ENCODE results near the gene LRRFIP1. TPM values are rescaled to one million over a fixed set of nuclear protein-coding genes. Genes with fewer than 3 reads are reported as not detected.

Gene LRRFIP1
- polyA plus RNA-seq, 2 of the 4 experiments (the other 2 are of a cell fraction) = 75.6 to 93.0 TPM

DNA sequence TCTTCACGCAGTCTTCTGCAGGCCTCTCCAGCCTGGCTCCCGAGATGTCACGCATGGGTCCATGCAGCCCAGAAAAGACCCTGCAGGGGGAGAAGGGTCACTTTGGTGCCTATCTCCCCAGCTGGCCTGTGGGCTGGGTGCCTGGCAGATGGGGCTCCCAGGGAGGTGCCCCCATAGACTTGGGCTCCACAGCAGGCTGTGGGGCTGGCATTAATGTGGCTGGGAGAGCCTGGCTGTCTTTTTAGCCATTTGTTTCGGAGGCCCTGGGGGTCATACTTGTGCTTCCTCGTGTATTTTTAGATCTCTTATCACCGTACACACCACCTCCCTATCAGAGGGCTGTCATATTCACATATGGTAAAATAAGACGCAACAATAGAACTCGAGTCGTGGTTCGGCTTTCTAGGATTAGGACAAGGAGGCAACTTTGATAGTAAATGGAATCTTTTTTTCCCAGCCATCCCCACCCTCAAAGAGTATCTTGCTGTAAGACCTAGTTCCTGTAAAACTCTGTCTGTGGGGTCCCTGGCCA is 74.5 kb downstream of the LRRFIP1 start:
- H3K4me2 ChIP-seq = peak overlapping the region; percentile 70
- TF ChIP-seq HOXA7 (CRISPR knock-in tag; IDR thresholded peaks at IDR 0.05) (no peak), TP53 (CRISPR knock-in tag; IDR thresholded peaks at IDR 0.05) (no peak), RFX5 (IDR thresholded peaks at IDR 0.05) (no peak), HOXB5 (CRISPR knock-in tag; IDR thresholded peaks at IDR 0.05) (no peak), PHF8 (IDR thresholded peaks at IDR 0.05; ENCODE audit: borderline replicate concordance, low read depth) (no peak), ZNF302 (CRISPR knock-in tag; IDR thresholded peaks at IDR 0.05) (no peak), ZC3H11A (IDR thresholded peaks at IDR 0.05) (no peak), MAFK (IDR thresholded peaks at IDR 0.05; ENCODE audit: partially characterized antibody) (no peak), ZSCAN20 (CRISPR knock-in tag; IDR thresholded peaks at IDR 0.05) (no peak), HEYL (CRISPR knock-in tag; IDR thresholded peaks at IDR 0.05) (no peak), NPAS2 (CRISPR knock-in tag; IDR thresholded peaks at IDR 0.05; ENCODE audit: borderline replicate concordance) (no peak), CHD4 (IDR thresholded peaks at IDR 0.05; ENCODE audit: borderline replicate concordance) (no peak), HOXB13 (CRISPR knock-in tag; IDR thresholded peaks at IDR 0.05; ENCODE audit: low read depth) (no peak), MAZ (IDR thresholded peaks at IDR 0.05; ENCODE audit: borderline replicate concordance, low read depth, low read length) (no peak), RAD21 (conservative IDR thresholded peaks at IDR 0.05 in 1 of 2, IDR thresholded peaks at IDR 0.05 in 1 of 2) (no peak), FOXS1 (CRISPR knock-in tag; IDR thresholded peaks at IDR 0.05) (no peak)
- TF ChIP-seq, protein P1, sequence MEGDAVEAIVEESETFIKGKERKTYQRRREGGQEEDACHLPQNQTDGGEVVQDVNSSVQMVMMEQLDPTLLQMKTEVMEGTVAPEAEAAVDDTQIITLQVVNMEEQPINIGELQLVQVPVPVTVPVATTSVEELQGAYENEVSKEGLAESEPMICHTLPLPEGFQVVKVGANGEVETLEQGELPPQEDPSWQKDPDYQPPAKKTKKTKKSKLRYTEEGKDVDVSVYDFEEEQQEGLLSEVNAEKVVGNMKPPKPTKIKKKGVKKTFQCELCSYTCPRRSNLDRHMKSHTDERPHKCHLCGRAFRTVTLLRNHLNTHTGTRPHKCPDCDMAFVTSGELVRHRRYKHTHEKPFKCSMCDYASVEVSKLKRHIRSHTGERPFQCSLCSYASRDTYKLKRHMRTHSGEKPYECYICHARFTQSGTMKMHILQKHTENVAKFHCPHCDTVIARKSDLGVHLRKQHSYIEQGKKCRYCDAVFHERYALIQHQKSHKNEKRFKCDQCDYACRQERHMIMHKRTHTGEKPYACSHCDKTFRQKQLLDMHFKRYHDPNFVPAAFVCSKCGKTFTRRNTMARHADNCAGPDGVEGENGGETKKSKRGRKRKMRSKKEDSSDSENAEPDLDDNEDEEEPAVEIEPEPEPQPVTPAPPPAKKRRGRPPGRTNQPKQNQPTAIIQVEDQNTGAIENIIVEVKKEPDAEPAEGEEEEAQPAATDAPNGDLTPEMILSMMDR (IDR thresholded peaks at IDR 0.05) = no peak
- TF ChIP-seq, protein P2, sequence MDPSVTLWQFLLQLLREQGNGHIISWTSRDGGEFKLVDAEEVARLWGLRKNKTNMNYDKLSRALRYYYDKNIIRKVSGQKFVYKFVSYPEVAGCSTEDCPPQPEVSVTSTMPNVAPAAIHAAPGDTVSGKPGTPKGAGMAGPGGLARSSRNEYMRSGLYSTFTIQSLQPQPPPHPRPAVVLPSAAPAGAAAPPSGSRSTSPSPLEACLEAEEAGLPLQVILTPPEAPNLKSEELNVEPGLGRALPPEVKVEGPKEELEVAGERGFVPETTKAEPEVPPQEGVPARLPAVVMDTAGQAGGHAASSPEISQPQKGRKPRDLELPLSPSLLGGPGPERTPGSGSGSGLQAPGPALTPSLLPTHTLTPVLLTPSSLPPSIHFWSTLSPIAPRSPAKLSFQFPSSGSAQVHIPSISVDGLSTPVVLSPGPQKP (IDR thresholded peaks at IDR 0.05; ENCODE audit: low read depth, low read length) = no peak
- no peak for DNase-seq (ENCODE audit: low read depth in 1 of 2, low spot score in 1 of 2)
- ATAC-seq = peak in 1 of 2 experiments; percentile 11; a peak in 2 of 6 replicates
- peaks cover 54% of the 10 kb centered on the region for H3K4me1 ChIP-seq
- peak overlapping the region in 1 of 2 experiments; percentile 70; a peak in 3 of 6 replicates for H3K27ac ChIP-seq
- no peak for FAIRE-seq
- ChIA-PET POLR2A (no interaction called here), CTCF (interaction anchor here (0.7 to 3.5 kb wide), 4 partner anchors 9 to 43 kb away, joined by 3 to 20 read pairs (median 6); no protein-coding TSS in a partner anchor)
- no peak overlapping the region for H3K4me3 ChIP-seq
- 79% methylated on average over 10 of the region's 10 CpGs for WGBS (ENCODE audit: missing lambda C conversion rate)
- no peaks in the 10 kb centered on the region for H3K9me3 ChIP-seq

DNA sequence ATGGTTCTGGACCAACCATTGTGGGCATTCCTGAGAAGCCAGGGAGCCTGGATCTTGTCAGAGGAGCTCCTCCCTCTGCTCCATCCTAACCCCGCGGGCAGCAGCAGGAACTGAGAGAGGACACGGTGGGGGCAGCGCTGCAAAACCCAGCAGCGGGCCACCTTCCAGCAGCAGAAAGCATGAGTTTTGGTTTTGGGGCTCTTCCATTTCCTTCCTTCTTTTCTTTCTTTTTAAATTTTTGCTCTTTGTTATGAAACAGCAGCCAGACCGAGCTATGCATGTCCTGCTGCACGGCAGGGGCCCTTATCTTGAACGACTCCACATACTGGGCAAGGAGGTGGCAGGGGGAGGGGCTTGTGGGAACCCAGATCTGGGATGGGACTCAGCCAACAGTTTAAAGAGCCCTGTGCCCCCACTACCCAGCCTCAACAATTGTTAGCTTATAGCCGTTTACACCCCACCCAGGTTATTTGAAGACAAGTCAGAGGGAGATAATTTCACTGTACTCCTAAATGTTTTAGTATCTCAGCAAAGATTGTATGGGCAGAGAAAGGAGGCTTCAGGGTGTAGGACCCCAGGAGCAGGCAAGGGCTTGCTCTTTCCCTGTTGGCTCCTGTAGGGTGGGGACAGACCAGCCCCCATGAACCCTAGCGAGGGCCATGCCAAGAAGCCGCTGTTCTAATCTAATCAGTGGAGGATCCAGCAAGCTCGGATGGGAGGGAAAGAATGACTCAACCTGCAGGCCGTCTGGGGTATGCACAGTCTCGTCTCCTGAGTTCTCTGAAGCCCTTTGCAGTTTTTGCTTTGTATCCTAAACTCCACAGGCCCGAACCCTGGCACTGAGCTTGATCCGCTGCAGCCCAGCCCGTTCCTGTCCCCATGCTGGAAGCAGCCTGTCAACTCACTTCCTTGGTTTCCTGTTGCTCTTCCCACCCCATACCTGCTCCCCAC is 75.3 kb downstream of the LRRFIP1 start:
- Histone ChIP-seq H3K27ac (peak overlapping the region in 1 of 2 experiments; percentile 70; a peak in 3 of 6 replicates), H3K9me3 (no peaks in the 10 kb centered on the region), H3K4me3 (no peak overlapping the region), H3K4me2 (peak overlapping the region; percentile 70), H3K4me1 (peaks cover 46% of the 10 kb centered on the region)
- WGBS (ENCODE audit: missing lambda C conversion rate) = 44% methylated on average over 17 of the region's 17 CpGs
- ChIA-PET CTCF (interaction anchor here (0.7 to 3.5 kb wide), 5 partner anchors 10 to 42 kb away, joined by 3 to 20 read pairs (median 3); no protein-coding TSS in a partner anchor), POLR2A (no interaction called here)
- FAIRE-seq (no peak), DNase-seq (ENCODE audit: low read depth in 1 of 2, low spot score in 1 of 2) (no peak), ATAC-seq (peak; percentile 58 to 74)
- TF ChIP-seq, protein P3, sequence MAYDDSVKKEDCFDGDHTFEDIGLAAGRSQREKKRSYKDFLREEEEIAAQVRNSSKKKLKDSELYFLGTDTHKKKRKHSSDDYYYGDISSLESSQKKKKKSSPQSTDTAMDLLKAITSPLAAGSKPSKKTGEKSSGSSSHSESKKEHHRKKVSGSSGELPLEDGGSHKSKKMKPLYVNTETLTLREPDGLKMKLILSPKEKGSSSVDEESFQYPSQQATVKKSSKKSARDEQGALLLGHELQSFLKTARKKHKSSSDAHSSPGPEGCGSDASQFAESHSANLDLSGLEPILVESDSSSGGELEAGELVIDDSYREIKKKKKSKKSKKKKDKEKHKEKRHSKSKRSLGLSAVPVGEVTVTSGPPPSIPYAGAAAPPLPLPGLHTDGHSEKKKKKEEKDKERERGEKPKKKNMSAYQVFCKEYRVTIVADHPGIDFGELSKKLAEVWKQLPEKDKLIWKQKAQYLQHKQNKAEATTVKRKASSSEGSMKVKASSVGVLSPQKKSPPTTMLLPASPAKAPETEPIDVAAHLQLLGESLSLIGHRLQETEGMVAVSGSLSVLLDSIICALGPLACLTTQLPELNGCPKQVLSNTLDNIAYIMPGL (CRISPR knock-in tag; IDR thresholded peaks at IDR 0.05; ENCODE audit: borderline replicate concordance) = no peak
- no peak for TF ChIP-seq PHF8 (IDR thresholded peaks at IDR 0.05; ENCODE audit: borderline replicate concordance, low read depth)
- TF ChIP-seq HOXB13 (CRISPR knock-in tag; IDR thresholded peaks at IDR 0.05; ENCODE audit: low read depth) = no peak
- no peak for TF ChIP-seq CBX2 (IDR thresholded peaks at IDR 0.05; ENCODE audit: borderline replicate concordance, low read depth)
- TF ChIP-seq HEYL (CRISPR knock-in tag; IDR thresholded peaks at IDR 0.05) = no peak
- no peak for TF ChIP-seq SMC3 (IDR thresholded peaks at IDR 0.05)
- TF ChIP-seq RCOR1 (IDR thresholded peaks at IDR 0.05; ENCODE audit: low read depth, low read length) = no peak
- TF ChIP-seq, protein P4, sequence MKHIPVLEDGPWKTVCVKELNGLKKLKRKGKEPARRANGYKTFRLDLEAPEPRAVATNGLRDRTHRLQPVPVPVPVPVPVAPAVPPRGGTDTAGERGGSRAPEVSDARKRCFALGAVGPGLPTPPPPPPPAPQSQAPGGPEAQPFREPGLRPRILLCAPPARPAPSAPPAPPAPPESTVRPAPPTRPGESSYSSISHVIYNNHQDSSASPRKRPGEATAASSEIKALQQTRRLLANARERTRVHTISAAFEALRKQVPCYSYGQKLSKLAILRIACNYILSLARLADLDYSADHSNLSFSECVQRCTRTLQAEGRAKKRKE (CRISPR knock-in tag; IDR thresholded peaks at IDR 0.05; ENCODE audit: low read depth) = no peak
- TF ChIP-seq HOXA7 (CRISPR knock-in tag; IDR thresholded peaks at IDR 0.05) = no peak
- no peak for TF ChIP-seq FOXS1 (CRISPR knock-in tag; IDR thresholded peaks at IDR 0.05)
- TF ChIP-seq TP53 (CRISPR knock-in tag; IDR thresholded peaks at IDR 0.05) = no peak
- no peak for TF ChIP-seq CBX8 (IDR thresholded peaks at IDR 0.05)
- no peak for TF ChIP-seq TFCP2L1 (CRISPR knock-in tag; IDR thresholded peaks at IDR 0.05)
- TF ChIP-seq, protein P5, sequence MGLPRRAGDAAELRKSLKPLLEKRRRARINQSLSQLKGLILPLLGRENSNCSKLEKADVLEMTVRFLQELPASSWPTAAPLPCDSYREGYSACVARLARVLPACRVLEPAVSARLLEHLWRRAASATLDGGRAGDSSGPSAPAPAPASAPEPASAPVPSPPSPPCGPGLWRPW (IDR thresholded peaks at IDR 0.05) = no peak
- TF ChIP-seq ZSCAN20 (CRISPR knock-in tag; IDR thresholded peaks at IDR 0.05) = no peak
- TF ChIP-seq ZNF302 (CRISPR knock-in tag; IDR thresholded peaks at IDR 0.05) = no peak
- no peak for TF ChIP-seq FOSB (CRISPR knock-in tag; IDR thresholded peaks at IDR 0.05)
- TF ChIP-seq, protein P6, sequence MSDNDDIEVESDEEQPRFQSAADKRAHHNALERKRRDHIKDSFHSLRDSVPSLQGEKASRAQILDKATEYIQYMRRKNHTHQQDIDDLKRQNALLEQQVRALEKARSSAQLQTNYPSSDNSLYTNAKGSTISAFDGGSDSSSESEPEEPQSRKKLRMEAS (IDR thresholded peaks at IDR 0.05) = no peak

All from A549 (cell line).